ENCODE data around the gene CCDC88A.
"Not testable (repeated sequence)": the region's sequence is repeated elsewhere in the genome, so short reads cannot be mapped to it uniquely, and the experiment has no call there.

The CCDC88A gene

GRCh38 chr2:55419679-55420438 lies at the start of gene CCDC88A:
CCDC88A (minus strand) TSS chr2:55419856; CDS start chr2:55419079, 777 bp downstream.
- DNase-seq = peak; percentile 99

- no peak for DNase-seq
Observed at GRCh38 chr2:55461679-55462078, 42.0 kb upstream of the CCDC88A start.

GRCh38 chr2:55460562-55460961 lies 40.9 kb upstream of the CCDC88A start:
- no peak for DNase-seq

GRCh38 chr2:55459714-55460274 lies 40.1 kb upstream of the CCDC88A start:
- DNase-seq = no peak

- DNase-seq = no peak
Observed at GRCh38 chr2:55459279-55459678, 39.6 kb upstream of the CCDC88A start.

- DNase-seq = no peak
Observed at GRCh38 chr2:55454121-55454520, 34.5 kb upstream of the CCDC88A start.

GRCh38 chr2:55452879-55453278 lies 33.2 kb upstream of the CCDC88A start:
- no peak for DNase-seq

- peak; percentile 50 for DNase-seq
Observed at GRCh38 chr2:55451699-55452098, 32.0 kb upstream of the CCDC88A start.

GRCh38 chr2:55450014-55450413 lies 30.4 kb upstream of the CCDC88A start:
- DNase-seq = not testable (repeated sequence)

- not testable (repeated sequence) for DNase-seq
Observed at GRCh38 chr2:55442045-55442760, 22.5 kb upstream of the CCDC88A start.

GRCh38 chr2:55441280-55441892 lies 21.7 kb upstream of the CCDC88A start:
- no peak for DNase-seq

GRCh38 chr2:55439101-55439397 lies 19.4 kb upstream of the CCDC88A start:
- no peak for DNase-seq

- no peak for DNase-seq
Observed at GRCh38 chr2:55438391-55439100, 18.9 kb upstream of the CCDC88A start.

GRCh38 chr2:55437515-55438390 lies 18.1 kb upstream of the CCDC88A start:
- no peak for DNase-seq

GRCh38 chr2:55431982-55432627 lies 12.4 kb upstream of the CCDC88A start:
- DNase-seq = no peak

- DNase-seq = no peak
Observed at GRCh38 chr2:55430211-55430975, 10.7 kb upstream of the CCDC88A start.

GRCh38 chr2:55428258-55428657 lies 8.6 kb upstream of the CCDC88A start:
- no peak for DNase-seq

- no peak for DNase-seq
Observed at GRCh38 chr2:55425431-55425831, 5.8 kb upstream of the CCDC88A start.

GRCh38 chr2:55422876-55423665 lies 3.4 kb upstream of the CCDC88A start:
- no peak for DNase-seq

GRCh38 chr2:55421326-55421725 lies 1.7 kb upstream of the CCDC88A start:
- no peak for DNase-seq

Measured in femur (tissue), 1 donor.